Measurements from ENCODE around the gene SEMA3C. TPM values are rescaled to one million over a fixed set of nuclear protein-coding genes. Genes with fewer than 3 reads are reported as not detected.

SEMA3C gene
- total RNA-seq, 2 donors from 2014 or later = 3.0 to 3.4 TPM

GRCh38 chr7:80940539-80941207 is 21.8 kb upstream of the SEMA3C start:
- no peak overlapping the region for H3K4me3 ChIP-seq
- intact Hi-C loops (cut with DNase I) = no loop called here
- no peak for DNase-seq
- ATAC-seq = no peak
- H3K9me3 ChIP-seq = no peaks in the 10 kb centered on the region
- no peaks in the 10 kb centered on the region for H3K27me3 ChIP-seq
- no peak overlapping the region for H3K27ac ChIP-seq
- TF ChIP-seq POLR2A (IDR thresholded peaks at IDR 0.05) (no peak), CTCF (IDR thresholded peaks at IDR 0.05) (no peak)
- WGBS, 2 donors = 84 to 86% methylated on average over 3 of the region's 3 CpGs
- no peaks in the 10 kb centered on the region for H3K36me3 ChIP-seq (replicated peaks in 1 of 2; ENCODE audit: insufficient read depth in 1 of 2, low read depth in 2 of 2)
- no peaks in the 10 kb centered on the region for H3K4me1 ChIP-seq

GRCh38 chr7:80937336-80937735 is 18.5 kb upstream of the SEMA3C start:
- no peaks in the 10 kb centered on the region for H3K27me3 ChIP-seq
- no peaks in the 10 kb centered on the region for H3K36me3 ChIP-seq (replicated peaks in 1 of 2; ENCODE audit: insufficient read depth in 1 of 2, low read depth in 2 of 2)
- no peak overlapping the region for H3K4me3 ChIP-seq
- no peaks in the 10 kb centered on the region for H3K4me1 ChIP-seq
- DNase-seq = no peak
- H3K27ac ChIP-seq = no peak overlapping the region
- 68% methylated on average over 3 of the region's 3 CpGs for WGBS, 2 donors
- TF ChIP-seq CTCF (IDR thresholded peaks at IDR 0.05) = no peak
- no peak for TF ChIP-seq POLR2A (IDR thresholded peaks at IDR 0.05)
- no peak for ATAC-seq
- intact Hi-C loops (cut with DNase I) = no loop called here
- no peaks in the 10 kb centered on the region for H3K9me3 ChIP-seq

- intact Hi-C loops (cut with DNase I) = no loop called here
- TF ChIP-seq CTCF (IDR thresholded peaks at IDR 0.05) = no peak
- no peak for TF ChIP-seq POLR2A (IDR thresholded peaks at IDR 0.05)
- H3K4me3 ChIP-seq = no peak overlapping the region
- WGBS, 2 donors = 88 to 92% methylated on average over 5 of the region's 5 CpGs
- H3K27me3 ChIP-seq = no peaks in the 10 kb centered on the region
- H3K36me3 ChIP-seq (replicated peaks in 1 of 2; ENCODE audit: insufficient read depth in 1 of 2, low read depth in 2 of 2) = no peaks in the 10 kb centered on the region
- H3K27ac ChIP-seq = no peak overlapping the region
- H3K4me1 ChIP-seq = no peaks in the 10 kb centered on the region
- ATAC-seq = no peak
- no peaks in the 10 kb centered on the region for H3K9me3 ChIP-seq
- no peak for DNase-seq
Measured at GRCh38 chr7:80935991-80936780, 17.3 kb upstream of the SEMA3C start.

GRCh38 chr7:80934321-80934720 is 15.5 kb upstream of the SEMA3C start:
- no peak for DNase-seq
- Histone ChIP-seq H3K4me3 (no peak overlapping the region), H3K9me3 (no peaks in the 10 kb centered on the region), H3K36me3 (replicated peaks in 1 of 2; ENCODE audit: insufficient read depth in 1 of 2, low read depth in 2 of 2) (no peaks in the 10 kb centered on the region), H3K4me1 (no peaks in the 10 kb centered on the region), H3K27me3 (no peaks in the 10 kb centered on the region), H3K27ac (no peak overlapping the region)
- no peak for TF ChIP-seq CTCF (IDR thresholded peaks at IDR 0.05)
- no peak for TF ChIP-seq POLR2A (IDR thresholded peaks at IDR 0.05)
- 68 to 79% methylated on average over 1 of the region's 1 CpG for WGBS, 2 donors
- ATAC-seq = no peak
- intact Hi-C loops (cut with DNase I) = no loop called here
